Measurements from ENCODE around the gene GTF2F2. TPM values are rescaled to one million over a fixed set of nuclear protein-coding genes. Genes with fewer than 3 reads are reported as not detected.
"Not testable (repeated sequence)": the region's sequence is repeated elsewhere in the genome, so short reads cannot be mapped to it uniquely, and the experiment has no call there.

The GTF2F2 gene
- total RNA-seq, 4 donors from 2014 or later: 9.4 to 23.3 (median 19.6) TPM

- no peak for DNase-seq
- intact Hi-C loops (cut with DNase I): no loop called here
- Histone ChIP-seq H3K36me3 (no peaks in the 10 kb centered on the region), H3K27me3 (no peaks in the 10 kb centered on the region), H3K4me3 (no peak overlapping the region), H3K9me3 (no peaks in the 10 kb centered on the region), H3K4me1 (peaks cover 0 to 46% (median 0%) of the 10 kb centered on the region in 3 donors), H3K27ac (peak overlapping the region in 3 of 4 donors; percentile 0 to 31 (median 3))
- TF ChIP-seq CTCF (IDR thresholded peaks at IDR 0.05): no peak
- TF ChIP-seq POLR2A (IDR thresholded peaks at IDR 0.05): no peak
- 67 to 75% methylated on average over 8 of the region's 8 CpGs for WGBS, 2 donors
Observed at GRCh38 chr13:45243077-45243476, 122.8 kb downstream of the GTF2F2 start.

GRCh38 chr13:45244736-45245135 is 124.4 kb downstream of the GTF2F2 start:
- H3K4me3 ChIP-seq; H3K9me3 ChIP-seq; H3K27me3 ChIP-seq; H3K27ac ChIP-seq; intact Hi-C loops (cut with DNase I); DNase-seq; H3K36me3 ChIP-seq: not testable (repeated sequence)
- peaks cover 0 to 33% (median 0%) of the 10 kb centered on the region in 3 donors for H3K4me1 ChIP-seq
- WGBS, 2 donors: 92 to 94% methylated on average over 7 of the region's 7 CpGs

- H3K27ac ChIP-seq: no peak overlapping the region
- peaks cover 0 to 19% (median 0%) of the 10 kb centered on the region in 3 donors for H3K36me3 ChIP-seq
- TF ChIP-seq POLR2A (IDR thresholded peaks at IDR 0.05): no peak
- TF ChIP-seq CTCF (IDR thresholded peaks at IDR 0.05): no peak
- H3K4me3 ChIP-seq: no peak overlapping the region
- H3K9me3 ChIP-seq: no peaks in the 10 kb centered on the region
- no peak for DNase-seq
- no peaks in the 10 kb centered on the region for H3K4me1 ChIP-seq
- no peaks in the 10 kb centered on the region for H3K27me3 ChIP-seq
- intact Hi-C loops (cut with DNase I): no loop called here
- WGBS, 2 donors: 80 to 92% methylated on average over 3 of the region's 3 CpGs
Observed at GRCh38 chr13:45249662-45250061, 129.4 kb downstream of the GTF2F2 start.

GRCh38 chr13:45254396-45254795 is 134.1 kb downstream of the GTF2F2 start:
- TF ChIP-seq POLR2A (IDR thresholded peaks at IDR 0.05) (no peak), CTCF (IDR thresholded peaks at IDR 0.05) (no peak)
- Histone ChIP-seq H3K36me3 (peaks cover 0 to 24% (median 0%) of the 10 kb centered on the region in 3 donors), H3K9me3 (no peaks in the 10 kb centered on the region), H3K4me1 (peaks cover 0 to 7% (median 6%) of the 10 kb centered on the region in 3 donors), H3K27me3 (no peaks in the 10 kb centered on the region), H3K4me3 (no peak overlapping the region), H3K27ac (no peak overlapping the region)
- 93 to 96% methylated on average over 2 of the region's 2 CpGs for WGBS, 2 donors
- no peak for DNase-seq
- intact Hi-C loops (cut with DNase I): no loop called here

GRCh38 chr13:45255247-45255987 is 135.1 kb downstream of the GTF2F2 start:
- intact Hi-C loops (cut with DNase I): no loop called here
- WGBS, 2 donors: 78 to 91% methylated on average over 1 of the region's 1 CpG
- H3K36me3 ChIP-seq: peaks cover 0 to 24% (median 0%) of the 10 kb centered on the region in 3 donors
- H3K27me3 ChIP-seq: no peaks in the 10 kb centered on the region
- DNase-seq: no peak
- H3K27ac ChIP-seq: no peak overlapping the region
- peaks cover 0 to 7% (median 6%) of the 10 kb centered on the region in 3 donors for H3K4me1 ChIP-seq
- TF ChIP-seq POLR2A (IDR thresholded peaks at IDR 0.05) (no peak), CTCF (IDR thresholded peaks at IDR 0.05) (no peak)
- H3K4me3 ChIP-seq: no peak overlapping the region
- H3K9me3 ChIP-seq: no peaks in the 10 kb centered on the region
